K562 (cell line): ENCODE measurements around the gene TBC1D2B. TPM values are rescaled to one million over a fixed set of nuclear protein-coding genes. Genes with fewer than 3 reads are reported as not detected.

Experiments
- ATAC-seq: fragments of 200-7000 bp; cut with Tn5 transposase; 3 replicates; pipeline ENCODE4 v1.9.1; 2020; ENCODE audit warnings: moderate library complexity
- BruUV-seq: library from RNA; stranded (reverse); fragments of 400-500 nt; replicated peaks from 2 replicates; lab custom pipeline; 2021; lab: Mats Ljungman, UMichigan
- CTCF ChIA-PET: fragments of 300-600 bp; formaldehyde crosslinking; extraction: SDS; loops from one replicate; lab custom pipeline; 2021; ENCODE audit warnings: low intra/inter-chr PET ratio; lab: Yijun Ruan, JAX
- POLR2A ChIA-PET: fragments of 300-600, 350-650 bp; sonication (Branson Sonifier 250); formaldehyde crosslinking; extraction: SDS; loops from one replicate; lab custom pipeline; 2021; ENCODE audit warnings: antibody characterized with exemption, inconsistent platforms; lab: Yijun Ruan, JAX
- DNase-seq, 4 experiments: peaks; one replicate each; pipeline versions ENCODE4 v3.0.0 to v3.0.0-alpha.2; 2011 to 2018; ENCODE audit warnings: low spot score in 3 of 4, mixed read lengths in 3 of 4; ENCODE audit errors: extremely low read depth in 1 of 4
- FAIRE-seq: peaks from 2 replicates; lab custom pipeline; 2011; peaks lifted over from hg19 to GRCh38; lab: Jason Lieb, UNC
- H2AFZ ChIP-seq: 2 replicates; pipeline ENCODE4 v1.6.0; 2011; ENCODE audit warnings: low read depth, low read length, control low read depth, inconsistent platforms
- H3K27ac ChIP-seq: fragments of 200-600 bp; 3 replicates; pipeline ENCODE4 v1.8.0; 2011; ENCODE audit warnings: low read depth, mild to moderate bottlenecking, control low read depth, inconsistent platforms, low read length, moderate library complexity, mixed read lengths; ENCODE audit errors: extremely low read depth
- H3K27me3 ChIP-seq, 2 experiments: fragments of 300-600 bp in 1 of 2; 2 replicates in 1 of 2; 3 replicates in 1 of 2; pipeline versions ENCODE4 v1.6.0 to v1.8.0; 2011; ENCODE audit warnings: inconsistent platforms in 2 of 2, low read length in 2 of 2, mild to moderate bottlenecking in 1 of 2, mixed read lengths in 1 of 2, moderate library complexity in 1 of 2; ENCODE audit not compliant: control insufficient read depth in 2 of 2, insufficient read depth in 2 of 2
- H3K36me3 ChIP-seq: fragments of 300-600 bp; 3 replicates; pipeline ENCODE4 v1.8.0; 2011; ENCODE audit warnings: mild to moderate bottlenecking, low read length, inconsistent platforms; ENCODE audit not compliant: control insufficient read depth, insufficient read depth
- H3K4me1 ChIP-seq, 2 experiments: fragments of 200-600 bp in 1 of 2; replicated peaks in 1 of 2; 2 replicates in 1 of 2; 3 replicates in 1 of 2; pipeline versions ENCODE4 v1.5.1 to v1.8.0; 2011; ENCODE audit warnings: inconsistent platforms in 2 of 2, low read length in 2 of 2, mild to moderate bottlenecking in 1 of 2, mixed read lengths in 1 of 2, moderate library complexity in 1 of 2; ENCODE audit not compliant: control insufficient read depth in 2 of 2, insufficient read depth in 2 of 2
- H3K4me2 ChIP-seq: 2 replicates; pipeline ENCODE4 v1.6.1; 2011; ENCODE audit warnings: low read length, control low read depth, inconsistent platforms, mixed read lengths; ENCODE audit not compliant: insufficient read depth
- H3K4me3 ChIP-seq: fragments of 200-600 bp; sonication (generic), shearing (Covaris generic); 2 replicates; pipeline ENCODE4 v1.5.1; 2016; ENCODE audit warnings: control low read depth, inconsistent platforms
- H3K79me2 ChIP-seq: fragments of 200-600 bp; 3 replicates; pipeline ENCODE4 v1.8.0; 2011; ENCODE audit warnings: low read length, inconsistent platforms; ENCODE audit not compliant: control insufficient read depth, insufficient read depth
- H3K9ac ChIP-seq, 2 experiments: 2 replicates each; pipeline versions ENCODE4 v1.6.0 to v1.6.1; 2011; ENCODE audit warnings: low read depth in 2 of 2, low read length in 2 of 2, control low read depth in 1 of 2, inconsistent platforms in 1 of 2, mild to moderate bottlenecking in 1 of 2, mixed read lengths in 1 of 2; ENCODE audit not compliant: insufficient read depth in 1 of 2
- H3K9me1 ChIP-seq: one replicate; pipeline ENCODE4 v1.6.0; 2011; ENCODE audit warnings: inconsistent platforms, mild to moderate bottlenecking, low read length, moderate library complexity; ENCODE audit not compliant: control insufficient read depth, insufficient read depth
- H3K9me3 ChIP-seq: replicated peaks from 2 replicates; pipeline ENCODE4 v1.5.1; 2011; ENCODE audit warnings: low read depth, low read length, inconsistent platforms; ENCODE audit not compliant: control insufficient read depth, insufficient read depth
- H4K20me1 ChIP-seq: replicated peaks from 2 replicates; pipeline ENCODE4 v1.6.1; 2011; ENCODE audit warnings: low read length, inconsistent platforms, mixed read lengths; ENCODE audit not compliant: control insufficient read depth, insufficient read depth
- BRF1 ChIP-seq: IDR thresholded peaks from 3 replicates; pipeline ENCODE4 v1.6.1; 2011; ENCODE audit warnings: borderline replicate concordance, mild to moderate bottlenecking; ENCODE audit not compliant: insufficient read length; ENCODE audit errors: extremely low read depth
- CC2D1A ChIP-seq: fragments of 450-650 bp; IDR thresholded peaks from 2 replicates; pipeline ENCODE4 v1.6.1; 2017; ENCODE audit warnings: mild to moderate bottlenecking
- FUS ChIP-seq: fragments of 200-400 bp; formaldehyde crosslinking; optimal IDR thresholded peaks from 2 replicates; pipeline ENCODE3; 2017; ENCODE audit warnings: low read depth, low read length
- MAFK ChIP-seq: IDR thresholded peaks from 2 replicates; pipeline ENCODE4 v1.6.1; 2011; ENCODE audit warnings: low read length, improper control_type of control experiment
- NCOA4 ChIP-seq: fragments of 450-650 bp; IDR thresholded peaks from 2 replicates; pipeline ENCODE4 v1.6.1; 2018; ENCODE audit warnings: mild to moderate bottlenecking; ENCODE audit not compliant: partially characterized antibody
- POLR2AphosphoS5 ChIP-seq: IDR thresholded peaks from 2 replicates; pipeline ENCODE4 v1.6.1; 2011; ENCODE audit warnings: mild to moderate bottlenecking, low read depth, low read length, moderate library complexity; ENCODE audit not compliant: control insufficient read depth, insufficient read depth
- RHOXF2B ChIP-seq: fragments of 250-450 bp; sonication (Bioruptor Pico); conservative IDR thresholded peaks from 2 replicates; pipeline ENCODE4 v1.5.1; 2021
- SP2 ChIP-seq: IDR thresholded peaks from 2 replicates; pipeline ENCODE4 v1.6.1; 2011; ENCODE audit warnings: mild to moderate bottlenecking, low read depth, low read length, moderate library complexity; ENCODE audit not compliant: poor library complexity, severe bottlenecking; ENCODE audit errors: extremely low read depth
- STAT5A ChIP-seq: IDR thresholded peaks from 2 replicates; pipeline ENCODE4 v1.6.1; 2012; ENCODE audit warnings: low read length, inconsistent platforms, borderline replicate concordance
- TAF15 ChIP-seq: fragments of 200-400 bp; formaldehyde crosslinking; IDR thresholded peaks from 2 replicates; pipeline ENCODE4 v1.6.1; 2017; ENCODE audit warnings: mild to moderate bottlenecking, low read depth, low read length, moderate library complexity
- TAL1 ChIP-seq: fragments of 450-650 bp; IDR thresholded peaks from 2 replicates; pipeline ENCODE4 v1.6.1; 2016; ENCODE audit warnings: mild to moderate bottlenecking
- TCF7 ChIP-seq: sonication (generic); IDR thresholded peaks from 2 replicates; pipeline ENCODE4 v1.6.1; 2016; ENCODE audit warnings: antibody characterized with exemption, borderline replicate concordance
- ZNF217 ChIP-seq: sonication (generic); formaldehyde crosslinking; IDR thresholded peaks from 2 replicates; pipeline ENCODE4 v1.8.0; 2022; ENCODE audit warnings: mild to moderate bottlenecking, missing genetic modification reagents
- WGBS: fragments of 100-300 bp; shearing (Covaris generic); methylation state at CpG from one replicate; pipeline ENCODE4 v1.1.6; 2016; ENCODE audit warnings: low coverage, mixed read lengths; ENCODE audit not compliant: insufficient coverage; ENCODE audit errors: missing lambda C conversion rate; 5-methylcytosine and 5-hydroxymethylcytosine counted together
- in situ Hi-C: fragments of 300-500 bp; cut with MboI; formaldehyde crosslinking; loops from 4 replicates; pipeline ENCODE4 v1.15.0; 2018; ENCODE audit warnings: inconsistent platforms, mixed read lengths
- intact Hi-C: fragments of 100-400 bp; cut with micrococcal nuclease; formaldehyde crosslinking; loops from 2 replicates; pipeline ENCODE4 v1.14.2; 2022
- polyA plus RNA-seq, 8 experiments: library from polyadenylated mRNA; depleted of rRNA in 4 of 8; stranded (reverse) in 5 of 8; unstranded in 3 of 8; fragments of >200 nt; fragmentation: Nextera tagmentation in 2 of 8; fragmentation: Illumina TruSeq in 1 of 8; extraction: Ambion mirVana in 2 of 8; extraction: Trizol in 1 of 8; gene quantifications; 2 replicates each; pipeline versions ENCODE4 v1.2.1 to v1.2.3, GENCODE V29; 2011 to 2014; ENCODE audit warnings: inconsistent platforms in 1 of 8, missing spikeins in 1 of 8
- total RNA-seq, 7 experiments: library from RNA; depleted of rRNA in 6 of 7; stranded (reverse); fragments of >200 nt in 6 of 7; fragmentation: Illumina TruSeq in 2 of 7; extraction: Trizol in 2 of 7; gene quantifications; 2 replicates each; pipeline versions ENCODE4 v1.2.1 to v1.2.3, GENCODE V29; 2011 to 2021; ENCODE audit warnings: low replicate concordance in 1 of 7

TBC1D2B gene
- total and polyA plus RNA-seq, 9 of the 15 experiments (the other 6 are each of a cell fraction or from before 2014, with no cell fraction given), result 0.15 to 16.3 (median 8.9) TPM

DNA sequence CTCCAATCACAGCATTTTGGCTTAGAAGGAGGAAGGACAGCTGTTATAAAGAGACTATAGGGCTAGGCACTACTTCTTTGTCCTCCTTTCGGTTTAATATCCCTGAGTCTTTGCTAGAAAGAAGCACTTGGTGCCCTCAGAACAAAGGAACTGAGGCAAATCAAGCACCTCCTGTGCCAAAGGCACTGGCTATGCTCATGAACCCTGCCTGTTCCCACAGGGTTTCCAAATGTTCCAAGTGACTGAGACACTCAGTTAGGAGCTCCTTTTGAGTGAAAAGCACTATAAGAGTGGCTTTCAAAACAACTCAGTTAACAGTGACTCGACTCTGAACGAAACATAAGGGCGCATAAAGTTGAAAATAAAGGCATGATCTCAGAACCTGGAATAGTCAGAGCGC, 25.0 kb downstream of the TBC1D2B start:
- Histone ChIP-seq H2AFZ (no peak overlapping the region), H3K27ac (no peak overlapping the region), H4K20me1 (peaks cover 5% of the 10 kb centered on the region; the same call in 1 of the 2 replicates), H3K27me3 (no peaks in the 10 kb centered on the region), H3K79me2 (no peaks in the 10 kb centered on the region), H3K9me3 (no peaks in the 10 kb centered on the region), H3K4me3 (no peak overlapping the region), H3K4me2 (no peak overlapping the region), H3K9ac (no peak overlapping the region), H3K4me1 (peaks cover 0 to 3% of the 10 kb centered on the region in 2 experiments; a peak in 1 of 5 replicates), H3K9me1 (no peaks in the 10 kb centered on the region), H3K36me3 (peaks cover 9% of the 10 kb centered on the region; the same call in 2 of the 3 replicates)
- ChIA-PET POLR2A (interaction anchor here (0.8 to 1.6 kb wide), 4 partner anchors 10 to 83 kb away, joined by 3 to 5 read pairs (median 3); no protein-coding TSS in a partner anchor), CTCF (no interaction called here)
- intact Hi-C loops, result no loop called here
- TF ChIP-seq FUS (no peak), SP2 (no peak), MAFK (no peak), TAL1 (no peak), CC2D1A (no peak), ZNF217 (CRISPR knock-in tag) (no peak), BRF1 (no peak), RHOXF2B (no peak), STAT5A (no peak), NCOA4 (no peak), TAF15 (no peak), POLR2AphosphoS5 (no peak), TCF7 (no peak)
- in situ Hi-C loops, result no loop called here
- no peak for FAIRE-seq
- BruUV-seq, result no TSS peak
- DNase-seq, result no peak
- WGBS, result 70% methylated on average over 4 of the region's 5 CpGs
- no peak for ATAC-seq
